HL-60 (cell line): Measurements from ENCODE around the gene MAU2.

ENCODE experiments used
- CTCF ChIP-seq: IDR thresholded peaks from one replicate; pipeline ENCODE4 v1.5.1; 2011; ENCODE audit warnings: low read length, control low read depth, inconsistent platforms; ENCODE audit not compliant: insufficient read depth
- REST ChIP-seq: IDR thresholded peaks from 2 replicates; pipeline ENCODE4 v1.6.1; 2012; ENCODE audit warnings: low read depth; ENCODE audit not compliant: insufficient replicate concordance

- TF ChIP-seq CTCF (no peak), REST (no peak)
Observed at GRCh38 chr19:19335408-19336158, 15.0 kb downstream of the MAU2 start.
